ENCODE data around the gene CACNA1C.

The CACNA1C gene

DNA sequence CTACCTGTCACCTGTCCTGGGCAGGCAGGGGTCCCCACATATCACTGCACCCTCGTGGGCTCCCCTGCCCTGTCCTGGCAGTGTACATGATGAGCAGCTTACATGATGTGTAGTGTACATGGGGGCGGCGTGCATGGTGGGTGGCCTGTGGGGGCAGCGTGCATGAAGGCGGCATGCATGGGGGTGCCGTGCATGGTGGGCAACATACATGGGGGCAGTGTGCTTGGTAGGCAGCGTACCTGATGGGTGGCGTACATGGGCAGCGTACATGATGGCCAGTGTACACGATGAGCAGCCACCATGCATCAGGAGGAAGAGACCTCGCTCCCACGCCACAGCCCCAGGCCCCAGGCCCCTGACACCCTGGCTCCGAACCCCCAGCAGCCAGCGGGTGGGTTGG, 266.3 kb downstream of the CACNA1C start:
- Histone ChIP-seq H3K9me2 (replicated peaks; ENCODE audit: control insufficient read depth, low read length) (no peaks in the 10 kb centered on the region), H3K9me3 (ENCODE audit: control insufficient read depth, insufficient read depth, low read length) (no peaks in the 10 kb centered on the region), H3F3A (ENCODE audit: control insufficient read depth, insufficient read depth) (no peaks in the 10 kb centered on the region), H3K27me3 (ENCODE audit: control insufficient read depth, low read length) (peaks cover 6% of the 10 kb centered on the region; the same call in 1 of the 2 replicates), H3K79me2 (ENCODE audit: control insufficient read depth, low read length) (no peaks in the 10 kb centered on the region), H4K20me1 (ENCODE audit: control insufficient read depth, insufficient read depth, low read depth, low read length) (no peaks in the 10 kb centered on the region), H3K4me2 (ENCODE audit: low read length) (no peak overlapping the region), H3K4me1 (ENCODE audit: control insufficient read depth, low read length) (no peaks in the 10 kb centered on the region), H3K4me3 (ENCODE audit: low read length) (no peak overlapping the region), H3K36me3 (ENCODE audit: control insufficient read depth, low read length) (no peaks in the 10 kb centered on the region), H3K27ac (ENCODE audit: low read depth, low read length) (no peak overlapping the region)
- TF ChIP-seq, protein P1, sequence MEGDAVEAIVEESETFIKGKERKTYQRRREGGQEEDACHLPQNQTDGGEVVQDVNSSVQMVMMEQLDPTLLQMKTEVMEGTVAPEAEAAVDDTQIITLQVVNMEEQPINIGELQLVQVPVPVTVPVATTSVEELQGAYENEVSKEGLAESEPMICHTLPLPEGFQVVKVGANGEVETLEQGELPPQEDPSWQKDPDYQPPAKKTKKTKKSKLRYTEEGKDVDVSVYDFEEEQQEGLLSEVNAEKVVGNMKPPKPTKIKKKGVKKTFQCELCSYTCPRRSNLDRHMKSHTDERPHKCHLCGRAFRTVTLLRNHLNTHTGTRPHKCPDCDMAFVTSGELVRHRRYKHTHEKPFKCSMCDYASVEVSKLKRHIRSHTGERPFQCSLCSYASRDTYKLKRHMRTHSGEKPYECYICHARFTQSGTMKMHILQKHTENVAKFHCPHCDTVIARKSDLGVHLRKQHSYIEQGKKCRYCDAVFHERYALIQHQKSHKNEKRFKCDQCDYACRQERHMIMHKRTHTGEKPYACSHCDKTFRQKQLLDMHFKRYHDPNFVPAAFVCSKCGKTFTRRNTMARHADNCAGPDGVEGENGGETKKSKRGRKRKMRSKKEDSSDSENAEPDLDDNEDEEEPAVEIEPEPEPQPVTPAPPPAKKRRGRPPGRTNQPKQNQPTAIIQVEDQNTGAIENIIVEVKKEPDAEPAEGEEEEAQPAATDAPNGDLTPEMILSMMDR (IDR thresholded peaks at IDR 0.05; ENCODE audit: low read depth, low read length, poor library complexity, severe bottlenecking), result no peak
- TF ChIP-seq EZH2phosphoT487 (IDR thresholded peaks at IDR 0.05; ENCODE audit: borderline replicate concordance, low read length), result no peak

DNA sequence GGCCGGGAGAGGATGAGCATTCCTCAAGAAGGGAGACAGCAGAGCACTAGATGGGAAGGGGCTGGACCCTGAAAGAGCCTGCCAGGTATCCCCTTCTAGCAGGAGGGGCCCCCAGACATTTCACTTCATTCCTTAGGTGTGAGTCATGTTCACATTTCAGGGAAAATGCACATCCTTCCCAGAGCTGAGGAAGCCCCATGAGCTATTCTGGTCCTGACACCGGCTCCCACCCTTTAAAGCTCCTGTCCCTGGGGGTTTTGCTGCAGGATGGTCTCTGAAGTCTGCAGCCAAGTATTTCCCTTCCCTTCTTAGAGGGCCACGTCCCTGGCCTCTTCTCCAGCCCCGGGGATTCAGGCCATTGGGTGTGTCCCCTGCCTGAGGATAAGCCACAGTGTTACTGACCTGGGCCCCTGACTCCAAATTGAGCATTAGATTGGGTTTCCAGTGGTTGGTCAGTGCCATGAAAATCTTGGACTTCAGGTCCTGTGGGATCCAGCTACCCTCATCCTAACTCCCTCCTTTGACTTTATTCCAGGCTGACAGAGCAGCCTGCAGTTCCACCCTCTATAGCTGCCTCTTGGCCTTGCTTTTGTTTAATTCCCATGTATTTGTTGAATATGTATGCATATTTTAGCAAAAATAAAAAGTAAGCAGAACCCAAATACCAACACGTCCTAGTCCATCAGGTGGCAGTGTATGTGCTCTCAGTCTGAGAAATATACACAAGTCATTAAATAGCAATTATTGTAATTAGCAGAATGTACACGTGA, 267.1 kb downstream of the CACNA1C start:
- Histone ChIP-seq H4K20me1 (ENCODE audit: control insufficient read depth, insufficient read depth, low read depth, low read length) (no peaks in the 10 kb centered on the region), H3K4me3 (ENCODE audit: low read length) (no peak overlapping the region), H3K4me1 (ENCODE audit: control insufficient read depth, low read length) (no peaks in the 10 kb centered on the region), H3K9me3 (ENCODE audit: control insufficient read depth, insufficient read depth, low read length) (no peaks in the 10 kb centered on the region), H3K36me3 (ENCODE audit: control insufficient read depth, low read length) (no peaks in the 10 kb centered on the region), H3F3A (ENCODE audit: control insufficient read depth, insufficient read depth) (no peaks in the 10 kb centered on the region), H3K27me3 (ENCODE audit: control insufficient read depth, low read length) (peaks cover 6% of the 10 kb centered on the region; the same call in 1 of the 2 replicates), H3K9me2 (replicated peaks; ENCODE audit: control insufficient read depth, low read length) (no peaks in the 10 kb centered on the region), H3K79me2 (ENCODE audit: control insufficient read depth, low read length) (no peaks in the 10 kb centered on the region), H3K27ac (ENCODE audit: low read depth, low read length) (no peak overlapping the region), H3K4me2 (ENCODE audit: low read length) (no peak overlapping the region)
- TF ChIP-seq, protein P1 (IDR thresholded peaks at IDR 0.05; ENCODE audit: low read depth, low read length, poor library complexity, severe bottlenecking), result no peak
- TF ChIP-seq EZH2phosphoT487 (IDR thresholded peaks at IDR 0.05; ENCODE audit: borderline replicate concordance, low read length), result no peak

DNA sequence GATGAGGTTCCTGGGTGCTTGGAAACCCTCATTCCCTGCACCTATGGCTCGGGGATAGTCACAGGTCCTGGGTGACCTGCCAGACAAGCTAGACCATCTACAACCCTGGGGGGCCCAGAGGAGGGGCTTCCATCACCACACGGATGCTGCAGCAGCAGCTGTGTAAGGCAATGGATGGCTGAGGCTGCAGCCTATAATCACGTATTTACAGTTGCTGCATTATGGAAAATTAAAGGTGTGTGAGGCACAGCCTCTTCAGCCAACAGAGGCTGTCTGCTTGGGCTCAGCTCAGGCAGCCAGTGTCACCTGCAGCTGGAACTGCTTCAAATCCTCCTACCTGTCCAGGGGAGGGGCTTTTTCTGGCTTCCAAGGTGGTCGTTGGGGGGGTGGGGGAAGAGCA, 268.1 kb downstream of the CACNA1C start:
- Histone ChIP-seq H3K4me1 (ENCODE audit: control insufficient read depth, low read length) (no peaks in the 10 kb centered on the region), H3K4me3 (ENCODE audit: low read length) (no peak overlapping the region), H3K9me2 (replicated peaks; ENCODE audit: control insufficient read depth, low read length) (no peaks in the 10 kb centered on the region), H3K9me3 (ENCODE audit: control insufficient read depth, insufficient read depth, low read length) (no peaks in the 10 kb centered on the region), H3K4me2 (ENCODE audit: low read length) (no peak overlapping the region), H4K20me1 (ENCODE audit: control insufficient read depth, insufficient read depth, low read depth, low read length) (no peaks in the 10 kb centered on the region), H3K36me3 (ENCODE audit: control insufficient read depth, low read length) (no peaks in the 10 kb centered on the region), H3K79me2 (ENCODE audit: control insufficient read depth, low read length) (no peaks in the 10 kb centered on the region), H3F3A (ENCODE audit: control insufficient read depth, insufficient read depth) (no peaks in the 10 kb centered on the region), H3K27ac (ENCODE audit: low read depth, low read length) (no peak overlapping the region), H3K27me3 (ENCODE audit: control insufficient read depth, low read length) (peaks cover 14% of the 10 kb centered on the region)
- TF ChIP-seq, protein P1 (IDR thresholded peaks at IDR 0.05; ENCODE audit: low read depth, low read length, poor library complexity, severe bottlenecking), result no peak
- TF ChIP-seq EZH2phosphoT487 (IDR thresholded peaks at IDR 0.05; ENCODE audit: borderline replicate concordance, low read length), result no peak

Data from DOHH2 (cell line).